ENCODE measurements around the gene SLC7A10. TPM values are rescaled to one million over a fixed set of nuclear protein-coding genes. Genes with fewer than 3 reads are reported as not detected.

SLC7A10 gene
- total RNA-seq, 2 experiments from 2014 or later: not detected

DNA sequence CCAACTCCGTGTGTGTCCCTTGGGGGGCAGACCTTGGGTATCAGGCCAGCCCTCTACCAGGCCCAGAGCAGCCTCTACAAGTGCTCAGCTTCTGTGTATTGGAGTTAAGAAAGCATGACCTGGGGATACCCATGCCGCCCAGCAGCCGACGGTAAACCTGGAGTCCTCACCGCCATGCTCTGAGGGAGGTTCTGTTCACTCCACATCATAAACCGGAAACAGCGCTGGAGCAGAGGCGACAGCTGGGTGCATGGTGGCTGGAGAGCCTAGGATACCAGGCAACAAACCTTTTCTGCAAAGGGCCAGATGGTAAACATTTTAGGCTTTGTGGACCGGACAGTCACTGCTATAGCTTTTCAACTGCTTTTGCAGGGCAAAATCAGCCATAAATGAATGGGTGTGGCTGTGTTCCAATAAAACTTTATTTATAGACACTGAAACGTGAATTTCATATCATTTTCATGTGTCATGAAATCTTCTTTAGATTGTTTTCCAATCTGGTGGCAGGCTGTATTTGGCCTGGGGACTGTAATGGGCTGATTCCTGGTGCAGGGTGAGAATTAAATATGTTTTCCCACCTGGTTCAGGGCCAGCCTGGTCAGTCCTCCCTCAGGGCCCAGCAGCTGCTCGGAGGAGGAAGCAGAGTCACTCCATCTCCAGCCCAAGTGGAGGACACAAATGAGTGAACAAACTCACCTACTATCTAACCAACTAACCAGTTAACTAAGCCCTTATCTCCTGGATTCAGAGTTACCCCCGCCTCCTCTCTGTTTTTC, 45.8 kb upstream of the SLC7A10 start:
- H3K4me3 Mint-ChIP-seq: no peak overlapping the region
- TF ChIP-seq, protein P1, sequence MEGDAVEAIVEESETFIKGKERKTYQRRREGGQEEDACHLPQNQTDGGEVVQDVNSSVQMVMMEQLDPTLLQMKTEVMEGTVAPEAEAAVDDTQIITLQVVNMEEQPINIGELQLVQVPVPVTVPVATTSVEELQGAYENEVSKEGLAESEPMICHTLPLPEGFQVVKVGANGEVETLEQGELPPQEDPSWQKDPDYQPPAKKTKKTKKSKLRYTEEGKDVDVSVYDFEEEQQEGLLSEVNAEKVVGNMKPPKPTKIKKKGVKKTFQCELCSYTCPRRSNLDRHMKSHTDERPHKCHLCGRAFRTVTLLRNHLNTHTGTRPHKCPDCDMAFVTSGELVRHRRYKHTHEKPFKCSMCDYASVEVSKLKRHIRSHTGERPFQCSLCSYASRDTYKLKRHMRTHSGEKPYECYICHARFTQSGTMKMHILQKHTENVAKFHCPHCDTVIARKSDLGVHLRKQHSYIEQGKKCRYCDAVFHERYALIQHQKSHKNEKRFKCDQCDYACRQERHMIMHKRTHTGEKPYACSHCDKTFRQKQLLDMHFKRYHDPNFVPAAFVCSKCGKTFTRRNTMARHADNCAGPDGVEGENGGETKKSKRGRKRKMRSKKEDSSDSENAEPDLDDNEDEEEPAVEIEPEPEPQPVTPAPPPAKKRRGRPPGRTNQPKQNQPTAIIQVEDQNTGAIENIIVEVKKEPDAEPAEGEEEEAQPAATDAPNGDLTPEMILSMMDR (IDR thresholded peaks at IDR 0.05): no peak
- ATAC-seq (no peak), DNase-seq (no peak)
- intact Hi-C loops (cut with micrococcal nuclease): no loop called here
- CTCF ChIA-PET: interaction anchor here (0.8 kb wide), 1 partner anchor 159 kb away, joined by 3 read pairs; no protein-coding TSS in a partner anchor
- H3K9me3 Mint-ChIP-seq: no peaks in the 10 kb centered on the region
- H3K4me1 Mint-ChIP-seq (ENCODE audit: low read depth): peaks cover 6% of the 10 kb centered on the region
- H3K27ac Mint-ChIP-seq: no peak overlapping the region
- POLR2A ChIA-PET: interaction anchor here (0.6 kb wide), 1 partner anchor 40 kb away, joined by 4 read pairs; no protein-coding TSS in a partner anchor
- no peaks in the 10 kb centered on the region for H3K36me3 Mint-ChIP-seq (ENCODE audit: low read depth)
- no peaks in the 10 kb centered on the region for H3K27me3 Mint-ChIP-seq

DNA sequence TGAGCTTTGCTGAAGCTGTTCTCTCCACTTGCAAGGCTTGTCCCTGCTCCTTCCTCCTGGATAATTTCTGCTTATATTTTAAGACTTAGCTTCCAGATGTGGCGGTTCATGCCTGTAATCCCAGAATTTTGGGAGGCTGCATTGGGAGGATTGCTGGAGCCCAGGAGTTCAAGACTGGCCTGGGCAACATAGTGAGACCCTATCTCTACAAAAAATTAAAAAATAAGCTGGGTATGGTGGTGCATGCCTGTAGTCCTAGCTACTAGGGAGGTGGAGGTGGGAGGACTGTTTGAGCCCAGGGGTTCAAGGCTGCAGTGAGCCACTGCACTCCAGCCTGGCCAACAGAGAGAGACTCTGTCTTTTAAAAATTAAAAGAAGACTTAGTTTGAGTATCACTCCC, 45.1 kb upstream of the SLC7A10 start:
- intact Hi-C loops (cut with micrococcal nuclease): no loop called here
- no peak for ATAC-seq

DNA sequence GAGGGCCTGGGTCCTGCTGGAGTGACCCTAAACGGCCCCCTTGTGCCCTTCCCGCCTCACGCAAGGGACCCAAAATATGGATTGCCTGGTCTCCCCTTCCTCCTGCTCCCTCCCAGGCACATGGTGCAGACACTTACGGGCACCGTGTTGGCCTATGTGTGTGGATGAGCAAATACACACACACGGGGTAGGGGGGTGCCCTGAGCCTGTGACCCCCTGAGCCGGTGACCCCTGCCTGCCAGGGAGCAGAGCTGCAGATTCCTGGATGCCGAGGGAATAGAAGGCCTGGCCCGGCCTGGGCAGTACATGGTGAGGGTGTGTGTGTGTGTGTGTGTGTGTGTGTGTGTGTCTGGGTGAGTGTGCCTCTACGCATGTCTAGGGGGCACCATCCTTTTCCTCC, 43.4 kb upstream of the SLC7A10 start:
- intact Hi-C loops (cut with micrococcal nuclease): no loop called here
- peaks cover 2% of the 10 kb centered on the region for H3K27me3 Mint-ChIP-seq
- H3K4me3 Mint-ChIP-seq: no peak overlapping the region
- H3K36me3 Mint-ChIP-seq (ENCODE audit: low read depth): no peaks in the 10 kb centered on the region
- H3K4me1 Mint-ChIP-seq (ENCODE audit: low read depth): peaks cover 2% of the 10 kb centered on the region
- H3K9me3 Mint-ChIP-seq: no peaks in the 10 kb centered on the region
- no peak overlapping the region for H3K27ac Mint-ChIP-seq
- TF ChIP-seq, protein P1 (IDR thresholded peaks at IDR 0.05): no peak
- CTCF ChIA-PET: no interaction called here
- DNase-seq (no peak), ATAC-seq (no peak)
- POLR2A ChIA-PET: interaction anchor here (1.4 kb wide), 1 partner anchor 13 kb away, joined by 4 read pairs; no protein-coding TSS in a partner anchor

More for the DNA sequence above, 45.1 kb upstream of the SLC7A10 start:
- TF ChIP-seq, protein P1 (IDR thresholded peaks at IDR 0.05): no peak
- POLR2A ChIA-PET: interaction anchor here (0.6 kb wide), 1 partner anchor 10 kb away, joined by 3 read pairs; no protein-coding TSS in a partner anchor
- Mint-ChIP-seq H3K9me3 (no peaks in the 10 kb centered on the region), H3K36me3 (ENCODE audit: low read depth) (no peaks in the 10 kb centered on the region), H3K4me3 (no peak overlapping the region), H3K4me1 (ENCODE audit: low read depth) (peaks cover 6% of the 10 kb centered on the region), H3K27ac (no peak overlapping the region), H3K27me3 (no peaks in the 10 kb centered on the region)
- CTCF ChIA-PET: interaction anchor here (0.8 kb wide), 1 partner anchor 160 kb away, joined by 3 read pairs; no protein-coding TSS in a partner anchor
- DNase-seq: no peak

DNA sequence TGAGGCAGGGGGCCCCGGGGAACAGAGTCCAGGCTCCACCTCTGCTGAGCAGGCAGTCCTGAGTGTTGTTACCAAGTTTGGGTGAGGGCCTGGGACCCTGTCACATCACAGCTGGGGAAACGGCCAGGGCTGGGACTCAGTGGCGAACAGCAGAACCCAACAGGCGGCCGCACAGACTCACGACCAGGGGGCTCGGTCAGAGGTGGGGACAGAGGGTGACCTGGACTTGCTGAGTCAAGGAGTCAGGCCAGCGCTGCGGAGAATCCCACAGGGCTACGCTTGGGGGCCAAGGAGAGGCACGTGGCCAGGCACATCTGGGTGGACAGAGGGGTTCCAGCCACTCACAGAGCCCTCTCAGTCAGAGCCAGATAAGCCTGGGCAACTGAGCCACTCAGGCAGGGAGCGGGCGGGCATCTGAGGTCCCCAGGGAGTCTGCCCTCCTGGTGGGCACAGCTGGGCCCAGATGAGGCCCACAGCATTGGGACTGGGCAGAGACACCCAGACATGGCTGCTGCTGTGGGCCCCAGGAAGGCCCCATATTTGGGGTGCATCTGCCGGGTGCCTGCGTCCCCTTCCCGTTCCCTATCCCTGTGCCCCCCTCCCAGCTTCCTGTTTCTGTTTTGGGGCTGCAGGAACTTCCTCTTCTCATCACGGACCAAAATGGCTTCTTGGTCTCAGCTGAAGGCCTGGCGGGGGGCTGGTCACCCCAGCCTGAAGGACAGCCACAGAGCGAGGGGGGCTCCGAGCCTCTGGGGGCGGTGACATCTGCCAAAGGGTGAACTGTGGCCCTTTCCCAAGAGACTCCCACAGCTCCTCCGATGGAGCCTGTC, 42.7 kb upstream of the SLC7A10 start:
- CTCF ChIA-PET: interaction anchor here (1.4 kb wide), 1 partner anchor 10 kb away, joined by 3 read pairs; no protein-coding TSS in a partner anchor
- Mint-ChIP-seq H3K27ac (no peak overlapping the region), H3K4me3 (no peak overlapping the region), H3K4me1 (ENCODE audit: low read depth) (no peaks in the 10 kb centered on the region), H3K27me3 (peaks cover 2% of the 10 kb centered on the region), H3K9me3 (no peaks in the 10 kb centered on the region), H3K36me3 (ENCODE audit: low read depth) (no peaks in the 10 kb centered on the region)
- no peak for DNase-seq
- TF ChIP-seq, protein P1 (IDR thresholded peaks at IDR 0.05): no peak
- POLR2A ChIA-PET: interaction anchor here (0.6 to 1.4 kb wide), 2 partner anchors 13 to 114 kb away, joined by 3 to 4 read pairs; no protein-coding TSS in a partner anchor
- ATAC-seq: no peak
- intact Hi-C loops (cut with micrococcal nuclease): no loop called here

All from activated CD8-positive, alpha-beta T cell treated with anti-CD3 and anti-CD28 coated beads for 36 hours (primary cell).